Mesendoderm (in vitro differentiated cells): ENCODE results near the gene PSKH1.

Experiments used
- DNase-seq: peaks from one replicate; pipeline ENCODE4 v3.0.0; 2013
- H2AK5ac ChIP-seq: 2 replicates; pipeline ENCODE4 v1.6.1; 2013; ENCODE audit warnings: low read length, inconsistent platforms
- H2BK120ac ChIP-seq: 2 replicates; pipeline ENCODE4 v1.6.1; 2013; ENCODE audit warnings: low read depth, mild to moderate bottlenecking, low read length, moderate library complexity, mixed read lengths
- H2BK15ac ChIP-seq: replicated peaks from 2 replicates; pipeline ENCODE4 v1.6.1; 2013; ENCODE audit warnings: low read depth, mild to moderate bottlenecking, moderate library complexity
- H2BK5ac ChIP-seq: 2 replicates; pipeline ENCODE4 v1.6.1; 2013; ENCODE audit warnings: low read length, inconsistent platforms
- H3K18ac ChIP-seq: 2 replicates; pipeline ENCODE4 v1.6.1; 2013; ENCODE audit warnings: mild to moderate bottlenecking, low read length, mixed read lengths
- H3K23ac ChIP-seq: one replicate; pipeline ENCODE4 v1.6.1; 2013; ENCODE audit warnings: low read length
- H3K27ac ChIP-seq: 2 replicates; pipeline ENCODE4 v1.5.1; 2013; ENCODE audit warnings: low read depth, mild to moderate bottlenecking, inconsistent platforms, low read length, moderate library complexity
- H3K27me3 ChIP-seq: 2 replicates; pipeline ENCODE4 v1.6.1; 2013; ENCODE audit warnings: low read length, control low read depth, mild to moderate bottlenecking, inconsistent platforms; ENCODE audit not compliant: insufficient read depth, poor library complexity
- H3K36me3 ChIP-seq: 2 replicates; pipeline ENCODE4 v1.6.1; 2013; ENCODE audit warnings: low read length, inconsistent platforms; ENCODE audit not compliant: control insufficient read depth, insufficient read depth
- H3K4ac ChIP-seq: one replicate; pipeline ENCODE4 v1.6.1; 2013; ENCODE audit warnings: low read depth, mild to moderate bottlenecking, low read length, moderate library complexity
- H3K4me1 ChIP-seq: 2 replicates; pipeline ENCODE4 v1.6.1; 2013; ENCODE audit warnings: low read depth, low read length, inconsistent platforms; ENCODE audit not compliant: control insufficient read depth
- H3K4me2 ChIP-seq: 2 replicates; pipeline ENCODE4 v1.6.1; 2013; ENCODE audit warnings: low read length
- H3K4me3 ChIP-seq: 2 replicates; pipeline ENCODE4 v1.5.1; 2013; ENCODE audit warnings: mild to moderate bottlenecking, low read length
- H3K56ac ChIP-seq: one replicate; pipeline ENCODE4 v1.6.1; 2013; ENCODE audit warnings: low read length
- H3K79me1 ChIP-seq: 2 replicates; pipeline ENCODE4 v1.6.1; 2013; ENCODE audit warnings: low read length, inconsistent platforms
- H3K79me2 ChIP-seq: 2 replicates; pipeline ENCODE4 v1.6.1; 2013; ENCODE audit warnings: mild to moderate bottlenecking, low read length; ENCODE audit not compliant: control insufficient read depth, insufficient read depth
- H3K9ac ChIP-seq: 2 replicates; pipeline ENCODE4 v1.6.1; 2013; ENCODE audit warnings: low read length, inconsistent platforms
- H4K5ac ChIP-seq: one replicate; pipeline ENCODE4 v1.6.1; 2013; ENCODE audit warnings: low read length
- H4K8ac ChIP-seq: one replicate; pipeline ENCODE4 v1.6.1; 2013; ENCODE audit warnings: low read depth, mild to moderate bottlenecking, control low read depth, low read length, moderate library complexity
- WGBS: extraction: QIAGEN DNeasy Blood & Tissue Kit; methylation state at CpG from one replicate; pipeline ENCODE4 v1.1.7; 2013; ENCODE audit warnings: low lambda C conversion rate, missing lambda C conversion rate; ENCODE audit not compliant: insufficient coverage; ENCODE audit errors: extremely low coverage; 5-methylcytosine and 5-hydroxymethylcytosine counted together

PSKH1 gene

GRCh38 chr16:67884684-67885083 is 8.4 kb upstream of the PSKH1 start, which contains the start of gene NRN1L:
TSS of gene NRN1L (plus strand) at chr16:67884885. CDS start at chr16:67884904, 19 bp downstream.
- Histone ChIP-seq H3K9ac (peak within 1 kb of the TSS; percentile 52), H3K4ac (no peak within 1 kb of the TSS), H2BK15ac (no peak within 1 kb of the TSS), H3K4me3 (no peak within 1 kb of the TSS), H2BK5ac (no peak within 1 kb of the TSS), H3K4me1 (peaks cover 3% of the 10 kb centered on the region), H3K18ac (no peak within 1 kb of the TSS), H4K5ac (no peak within 1 kb of the TSS), H3K4me2 (peak within 1 kb of the TSS; percentile 18), H3K56ac (peak within 1 kb of the TSS; percentile 64), H2BK120ac (no peak within 1 kb of the TSS), H3K79me1 (no peaks in the 10 kb centered on the region), H2AK5ac (no peak within 1 kb of the TSS), H3K36me3 (peaks cover 15% of the 10 kb centered on the region), H3K27me3 (no peaks in the 10 kb centered on the region), H3K27ac (no peak within 1 kb of the TSS), H3K23ac (no peak within 1 kb of the TSS), H4K8ac (no peak within 1 kb of the TSS), H3K79me2 (no peaks in the 10 kb centered on the region)
- no CpG with 5 or more reads among the region's 22 CpGs for WGBS
- DNase-seq, result peak; percentile 95

GRCh38 chr16:67885545-67885944 is 7.5 kb upstream of the PSKH1 start:
- Histone ChIP-seq H3K9ac (no peak overlapping the region), H3K27ac (no peak overlapping the region), H3K4me2 (no peak overlapping the region), H3K56ac (peak overlapping the region; percentile 49), H3K18ac (no peak overlapping the region), H3K4ac (no peak overlapping the region), H3K4me3 (no peak overlapping the region), H3K4me1 (peaks cover 3% of the 10 kb centered on the region), H2BK120ac (no peak overlapping the region), H3K79me2 (no peaks in the 10 kb centered on the region), H3K36me3 (peaks cover 10% of the 10 kb centered on the region), H4K8ac (no peak overlapping the region), H3K23ac (no peak overlapping the region), H4K5ac (no peak overlapping the region), H2BK5ac (no peak overlapping the region), H3K27me3 (no peaks in the 10 kb centered on the region), H3K79me1 (no peaks in the 10 kb centered on the region), H2BK15ac (no peak overlapping the region), H2AK5ac (no peak overlapping the region)
- no CpG with 5 or more reads among the region's 12 CpGs for WGBS
- peak; percentile 56 for DNase-seq

GRCh38 chr16:67885976-67886375 is 7.1 kb upstream of the PSKH1 start:
- H3K27ac ChIP-seq, result no peak overlapping the region
- peaks cover 9% of the 10 kb centered on the region for H3K36me3 ChIP-seq
- H3K27me3 ChIP-seq, result no peaks in the 10 kb centered on the region
- H3K79me1 ChIP-seq, result no peaks in the 10 kb centered on the region
- no CpG with 5 or more reads among the region's 19 CpGs for WGBS
- no peak overlapping the region for H3K56ac ChIP-seq
- H3K23ac ChIP-seq, result no peak overlapping the region
- H4K5ac ChIP-seq, result no peak overlapping the region
- H3K18ac ChIP-seq, result no peak overlapping the region
- DNase-seq, result no peak
- no peak overlapping the region for H3K4me2 ChIP-seq
- H2BK120ac ChIP-seq, result no peak overlapping the region
- no peaks in the 10 kb centered on the region for H3K79me2 ChIP-seq
- peaks cover 3% of the 10 kb centered on the region for H3K4me1 ChIP-seq
- no peak overlapping the region for H3K9ac ChIP-seq
- H3K4me3 ChIP-seq, result no peak overlapping the region
- H3K4ac ChIP-seq, result no peak overlapping the region
- no peak overlapping the region for H2BK15ac ChIP-seq
- no peak overlapping the region for H4K8ac ChIP-seq
- H2BK5ac ChIP-seq, result no peak overlapping the region
- no peak overlapping the region for H2AK5ac ChIP-seq

GRCh38 chr16:67886387-67886786 is 6.7 kb upstream of the PSKH1 start:
- Histone ChIP-seq H3K79me2 (no peaks in the 10 kb centered on the region), H2BK15ac (no peak overlapping the region), H2BK120ac (no peak overlapping the region), H3K56ac (peak overlapping the region; percentile 49), H3K36me3 (peaks cover 4% of the 10 kb centered on the region), H4K8ac (no peak overlapping the region), H3K79me1 (no peaks in the 10 kb centered on the region), H3K4me3 (no peak overlapping the region), H4K5ac (no peak overlapping the region), H3K4me1 (peaks cover 3% of the 10 kb centered on the region), H3K4me2 (no peak overlapping the region), H2AK5ac (no peak overlapping the region), H3K4ac (no peak overlapping the region), H2BK5ac (no peak overlapping the region), H3K18ac (no peak overlapping the region), H3K9ac (no peak overlapping the region), H3K23ac (no peak overlapping the region), H3K27ac (no peak overlapping the region), H3K27me3 (no peaks in the 10 kb centered on the region)
- no CpG with 5 or more reads among the region's 5 CpGs for WGBS
- peak; percentile 57 for DNase-seq

GRCh38 chr16:67888331-67888730 is 4.7 kb upstream of the PSKH1 start:
- H3K56ac ChIP-seq, result no peak overlapping the region
- no CpG with 5 or more reads among the region's 3 CpGs for WGBS
- H3K27ac ChIP-seq, result no peak overlapping the region

GRCh38 chr16:67892375-67892774 is 679 bp upstream of the PSKH1 start:
- H3K4me3 ChIP-seq, result no peak overlapping the region
- no peak for DNase-seq
- H4K8ac ChIP-seq, result no peak overlapping the region
- H2BK15ac ChIP-seq, result no peak overlapping the region
- H2BK120ac ChIP-seq, result no peak overlapping the region
- no peaks in the 10 kb centered on the region for H3K27me3 ChIP-seq
- H3K79me2 ChIP-seq, result peaks cover 24% of the 10 kb centered on the region
- H3K9ac ChIP-seq, result peak overlapping the region; percentile 49
- no peak overlapping the region for H2AK5ac ChIP-seq
- no peaks in the 10 kb centered on the region for H3K36me3 ChIP-seq
- no peak overlapping the region for H3K4me2 ChIP-seq
- WGBS, result no CpG with 5 or more reads among the region's 5 CpGs
- H3K79me1 ChIP-seq, result peaks cover 19% of the 10 kb centered on the region
- no peak overlapping the region for H3K27ac ChIP-seq
- no peak overlapping the region for H2BK5ac ChIP-seq
- no peak overlapping the region for H3K18ac ChIP-seq
- H3K56ac ChIP-seq, result no peak overlapping the region
- no peak overlapping the region for H3K4ac ChIP-seq
- no peak overlapping the region for H3K23ac ChIP-seq
- H3K4me1 ChIP-seq, result peaks cover 3% of the 10 kb centered on the region
- no peak overlapping the region for H4K5ac ChIP-seq

More at GRCh38 chr16:67888331-67888730, 4.7 kb upstream of the PSKH1 start:
- Histone ChIP-seq H2BK15ac (no peak overlapping the region), H4K5ac (no peak overlapping the region), H3K9ac (no peak overlapping the region), H3K23ac (no peak overlapping the region), H3K79me1 (peaks cover under 1% of the 10 kb centered on the region), H3K4me1 (peaks cover 3% of the 10 kb centered on the region), H3K79me2 (peaks cover 1% of the 10 kb centered on the region), H3K4me3 (no peak overlapping the region), H4K8ac (no peak overlapping the region), H2BK120ac (no peak overlapping the region), H2BK5ac (no peak overlapping the region), H3K18ac (no peak overlapping the region), H3K27me3 (no peaks in the 10 kb centered on the region), H3K4me2 (no peak overlapping the region), H2AK5ac (no peak overlapping the region), H3K4ac (no peak overlapping the region), H3K36me3 (no peaks in the 10 kb centered on the region)
- no peak for DNase-seq
